Liver (tissue), 9 donors: ENCODE measurements around the gene PLP2. TPM values are rescaled to one million over a fixed set of nuclear protein-coding genes. Genes with fewer than 3 reads are reported as not detected.

Experiments used
- DNase-seq: peaks from one replicate; pipeline ENCODE4 v3.0.0-alpha.2; 2017; ENCODE audit warnings: low spot score
- H3K27ac ChIP-seq, 2 donors: one replicate each; pipeline ENCODE4 v1.7.0; 2013; ENCODE audit warnings: inconsistent platforms in 2 of 2, low read length in 2 of 2, control low read depth in 1 of 2, low read depth in 1 of 2, mild to moderate bottlenecking in 1 of 2
- H3K27me3 ChIP-seq, 4 donors: one replicate each; pipeline versions ENCODE4 v1.6.1 to v1.7.0; 2013; ENCODE audit warnings: low read length in 3 of 4, inconsistent platforms in 1 of 4, mild to moderate bottlenecking in 1 of 4, moderate library complexity in 1 of 4; ENCODE audit not compliant: control insufficient read depth in 4 of 4, insufficient read depth in 4 of 4
- H3K36me3 ChIP-seq, 4 donors: one replicate each; pipeline versions ENCODE4 v1.6.1 to v1.7.0; 2013; ENCODE audit warnings: low read length in 3 of 4, mild to moderate bottlenecking in 3 of 4, low read depth in 1 of 4, moderate library complexity in 1 of 4; ENCODE audit not compliant: control insufficient read depth in 4 of 4, insufficient read depth in 3 of 4
- H3K4me1 ChIP-seq, 4 donors: one replicate each; pipeline versions ENCODE4 v1.6.1 to v1.7.0; 2013; ENCODE audit warnings: low read length in 3 of 4, mild to moderate bottlenecking in 3 of 4, moderate library complexity in 1 of 4; ENCODE audit not compliant: control insufficient read depth in 4 of 4, insufficient read depth in 4 of 4
- H3K4me3 ChIP-seq, 3 donors: one replicate each; pipeline versions ENCODE4 v1.6.1 to v1.7.0; 2013; ENCODE audit warnings: low read length in 3 of 3, control low read depth in 1 of 3, low read depth in 1 of 3, mild to moderate bottlenecking in 1 of 3
- H3K9ac ChIP-seq, 2 donors: one replicate each; pipeline ENCODE4 v1.7.0; 2013; ENCODE audit warnings: low read length in 2 of 2, mild to moderate bottlenecking in 2 of 2, moderate library complexity in 2 of 2, control low read depth in 1 of 2, low read depth in 1 of 2
- H3K9me3 ChIP-seq, 4 donors: one replicate each; pipeline versions ENCODE4 v1.6.1 to v1.7.0; 2013; ENCODE audit warnings: low read length in 3 of 4; ENCODE audit not compliant: control insufficient read depth in 4 of 4
- ATF3 ChIP-seq: IDR thresholded peaks from 2 replicates; pipeline ENCODE4 v1.6.1; 2016; ENCODE audit warnings: antibody characterized with exemption
- CTCF ChIP-seq: fragments of 150-350 bp; IDR thresholded peaks from 2 replicates; pipeline ENCODE4 v1.5.1; 2017; ENCODE audit warnings: improper control_type of control experiment, low read depth, low read length; ENCODE audit not compliant: missing input control
- EGR1 ChIP-seq, 2 donors: IDR thresholded peaks; 2 replicates each; pipeline ENCODE4 v1.6.1; 2016 to 2018; ENCODE audit warnings: antibody characterized with exemption in 2 of 2, low read depth in 2 of 2
- FOXA1 ChIP-seq: IDR thresholded peaks from 2 replicates; pipeline ENCODE4 v1.6.1; 2016; ENCODE audit warnings: antibody characterized with exemption
- FOXA2 ChIP-seq: IDR thresholded peaks from 2 replicates; pipeline ENCODE4 v1.6.1; 2016; ENCODE audit warnings: antibody characterized with exemption
- GABPA ChIP-seq, 2 donors: IDR thresholded peaks in 1 of 2; conservative IDR thresholded peaks in 1 of 2; 2 replicates each; pipeline ENCODE4 v1.6.1; 2016; ENCODE audit warnings: antibody characterized with exemption in 2 of 2, mild to moderate bottlenecking in 1 of 2, moderate library complexity in 1 of 2
- HNF4A ChIP-seq, 2 donors: conservative IDR thresholded peaks; 2 replicates each; pipeline ENCODE4 v1.6.1; 2016; ENCODE audit warnings: antibody characterized with exemption in 2 of 2, mild to moderate bottlenecking in 2 of 2
- HNF4G ChIP-seq: IDR thresholded peaks from 2 replicates; pipeline ENCODE4 v1.6.1; 2016; ENCODE audit warnings: antibody characterized with exemption
- JUND ChIP-seq, 2 donors: IDR thresholded peaks; 2 replicates each; pipeline ENCODE4 v1.6.1; 2016; ENCODE audit warnings: antibody characterized with exemption in 2 of 2
- NR2F2 ChIP-seq: IDR thresholded peaks from 2 replicates; pipeline ENCODE4 v1.6.1; 2016; ENCODE audit warnings: antibody characterized with exemption
- RAD21 ChIP-seq, 2 donors: IDR thresholded peaks; 2 replicates each; pipeline ENCODE4 v1.6.1; 2016; ENCODE audit warnings: antibody characterized with exemption in 2 of 2, mild to moderate bottlenecking in 2 of 2
- REST ChIP-seq: IDR thresholded peaks from 2 replicates; pipeline ENCODE4 v1.6.1; 2016; ENCODE audit warnings: antibody characterized with exemption, mild to moderate bottlenecking
- RXRA ChIP-seq, 2 donors: IDR thresholded peaks; 2 replicates each; pipeline ENCODE4 v1.6.1; 2017 to 2018; ENCODE audit warnings: antibody characterized with exemption in 2 of 2, mild to moderate bottlenecking in 1 of 2
- SP1 ChIP-seq: IDR thresholded peaks from 2 replicates; pipeline ENCODE4 v1.6.1; 2018; ENCODE audit warnings: antibody characterized with exemption, mild to moderate bottlenecking
- TAF1 ChIP-seq: conservative IDR thresholded peaks from 2 replicates; pipeline ENCODE4 v1.6.1; 2016; ENCODE audit warnings: antibody characterized with exemption, mild to moderate bottlenecking
- YY1 ChIP-seq: IDR thresholded peaks from 2 replicates; pipeline ENCODE4 v1.6.1; 2016; ENCODE audit warnings: antibody characterized with exemption, mild to moderate bottlenecking
- ZBTB33 ChIP-seq: IDR thresholded peaks from 2 replicates; pipeline ENCODE4 v1.6.1; 2016; ENCODE audit warnings: antibody characterized with exemption
- WGBS: extraction: QIAGEN DNeasy Blood & Tissue Kit; methylation state at CpG from one replicate; pipeline ENCODE4 v1.1.7; 2013; 5-methylcytosine and 5-hydroxymethylcytosine counted together
- polyA plus RNA-seq, 2 donors: library from polyadenylated mRNA; stranded (reverse) in 1 of 2; unstranded in 1 of 2; fragments of 200-250 nt in 1 of 2; fragments of >200 nt in 1 of 2; fragmentation: Nextera tagmentation in 1 of 2; extraction: Ambion mirVana in 1 of 2; gene quantifications; one replicate each; pipeline versions ENCODE4 v1.2.1 to v1.2.3, GENCODE V29; 2013 to 2015
- total RNA-seq, 2 donors: library from RNA; depleted of rRNA; stranded (reverse); fragments of >200 nt; gene quantifications; one replicate each; pipeline ENCODE4 v1.2.3, GENCODE V29; 2014
- TF ChIP-seq, protein P1 (sequence below): IDR thresholded peaks from 2 replicates; pipeline ENCODE4 v1.6.1; 2016; ENCODE audit warnings: antibody characterized with exemption
- donor health status: healthy.
- donor health status: healthy.
- donor health status: healthy.
- donor health status: healthy.
- donor health status: healthy.

PLP2 gene
- total RNA-seq: 1 to 10 TPM; 2.4 to 6.7 TPM
- polyA plus RNA-seq: 10 to 100 TPM; 22.6 to 24.5 TPM

- Histone ChIP-seq H3K27me3 (no peaks in the 10 kb centered on the region), H3K9ac (no peak within 1 kb of the TSS), H3K36me3 (no peaks in the 10 kb centered on the region), H3K9me3 (no peaks in the 10 kb centered on the region), H3K4me3 (peak within 1 kb of the TSS; percentile 39 to 71 (median 46)), H3K27ac (peak within 1 kb of the TSS; percentile 40 to 52), H3K4me1 (peaks cover 0 to 12% (median 7%) of the 10 kb centered on the region in 4 donors)
- DNase-seq: no peak
- TF ChIP-seq HNF4A (conservative IDR thresholded peaks at IDR 0.05): no peak
- no peak for TF ChIP-seq RXRA (IDR thresholded peaks at IDR 0.05)
- no peak for TF ChIP-seq TAF1
- no peak for TF ChIP-seq HNF4G
- no peak for TF ChIP-seq REST
- TF ChIP-seq FOXA1: no peak
- TF ChIP-seq ATF3: no peak
- TF ChIP-seq JUND (IDR thresholded peaks at IDR 0.05): no peak
- no peak for TF ChIP-seq EGR1 (IDR thresholded peaks at IDR 0.05; ENCODE audit: low read depth in 2 of 2)
- TF ChIP-seq NR2F2: no peak
- no peak for TF ChIP-seq YY1
- TF ChIP-seq FOXA2: no peak
- TF ChIP-seq, protein P1, sequence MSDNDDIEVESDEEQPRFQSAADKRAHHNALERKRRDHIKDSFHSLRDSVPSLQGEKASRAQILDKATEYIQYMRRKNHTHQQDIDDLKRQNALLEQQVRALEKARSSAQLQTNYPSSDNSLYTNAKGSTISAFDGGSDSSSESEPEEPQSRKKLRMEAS: no peak
- no peak for TF ChIP-seq SP1
- TF ChIP-seq CTCF: no peak
- TF ChIP-seq GABPA (IDR thresholded peaks at IDR 0.05 in 1 of 2, conservative IDR thresholded peaks at IDR 0.05 in 1 of 2): no peak
- TF ChIP-seq ZBTB33: no peak
- no peak for TF ChIP-seq RAD21 (IDR thresholded peaks at IDR 0.05)
- WGBS: under 1% methylated on average over 46 of the region's 46 CpGs
These were observed at the start of gene PLP2 for GRCh38 chrX:49171752-49172279. Gene PLP2, plus strand, starts transcription at chrX:49171898. Its CDS starts 103 bp downstream, at chrX:49172001.
